Measurements from ENCODE around the gene HLA-DQB2. TPM values are rescaled to one million over a fixed set of nuclear protein-coding genes. Genes with fewer than 3 reads are reported as not detected.

Gene HLA-DQB2
- total RNA-seq, 6 experiments from 2014 or later, result not detected

- Mint-ChIP-seq H3K4me3 (no peak overlapping the region), H3K27ac (no peak overlapping the region), H3K9me3 (no peaks in the 10 kb centered on the region), H3K27me3 (ENCODE audit: insufficient read depth) (peaks cover 26% of the 10 kb centered on the region), H3K36me3 (ENCODE audit: low read depth) (no peaks in the 10 kb centered on the region), H3K4me1 (ENCODE audit: low read depth) (no peaks in the 10 kb centered on the region)
- no peak for TF ChIP-seq CTCF (IDR thresholded peaks at IDR 0.05)
- DNase-seq, result no peak
Measured at GRCh38 chr6:32716396-32716795, 46.9 kb downstream of the HLA-DQB2 start.

GRCh38 chr6:32713241-32713640 is 50.1 kb downstream of the HLA-DQB2 start:
- Mint-ChIP-seq H3K4me3 (no peak overlapping the region), H3K9me3 (no peaks in the 10 kb centered on the region)

GRCh38 chr6:32709625-32710024 is 53.7 kb downstream of the HLA-DQB2 start:
- TF ChIP-seq CTCF (IDR thresholded peaks at IDR 0.05), result no peak
- H3K27ac Mint-ChIP-seq, result no peak overlapping the region
- H3K36me3 Mint-ChIP-seq (ENCODE audit: low read depth), result no peaks in the 10 kb centered on the region
- no peaks in the 10 kb centered on the region for H3K9me3 Mint-ChIP-seq
- no peak overlapping the region for H3K4me3 Mint-ChIP-seq
- peaks cover 16% of the 10 kb centered on the region for H3K27me3 Mint-ChIP-seq (ENCODE audit: insufficient read depth)
- H3K4me1 Mint-ChIP-seq (ENCODE audit: low read depth), result no peaks in the 10 kb centered on the region
- DNase-seq, result no peak

More at GRCh38 chr6:32713241-32713640, 50.1 kb downstream of the HLA-DQB2 start:
- H3K27ac Mint-ChIP-seq, result no peak overlapping the region
- no peak for TF ChIP-seq CTCF (IDR thresholded peaks at IDR 0.05)
- no peak for DNase-seq
- peaks cover 21% of the 10 kb centered on the region for H3K27me3 Mint-ChIP-seq (ENCODE audit: insufficient read depth)
- H3K36me3 Mint-ChIP-seq (ENCODE audit: low read depth), result no peaks in the 10 kb centered on the region
- no peaks in the 10 kb centered on the region for H3K4me1 Mint-ChIP-seq (ENCODE audit: low read depth)

Small RNAs within 50 kb of the gene (microRNA-seq; reads per million reads assigned to microRNA genes)
- not detected for gene MIR3135B

Other genes with a start within 250 kb of the HLA-DQB2 start
- gene HLA-DRB5, start 233.2 kb downstream of the HLA-DQB2 start, total RNA-seq (2021; fragmentation: NEBNext Ultra II Directional; extraction: Animal tissue kit (Norgen Biotek cat#: 25700)), result not detected
- not detected for gene HLA-DRB1, start 173.7 kb downstream of the HLA-DQB2 start, total RNA-seq (2021; fragmentation: NEBNext Ultra II Directional; extraction: Animal tissue kit (Norgen Biotek cat#: 25700))
- not detected for gene HLA-DQA1, start 126.1 kb downstream of the HLA-DQB2 start, total RNA-seq (2021; fragmentation: NEBNext Ultra II Directional; extraction: Animal tissue kit (Norgen Biotek cat#: 25700))
- gene HLA-DQB1, start 96.9 kb downstream of the HLA-DQB2 start, total RNA-seq (2021; fragmentation: NEBNext Ultra II Directional; extraction: Animal tissue kit (Norgen Biotek cat#: 25700)), result not detected
- gene HLA-DQA2, start 22.1 kb downstream of the HLA-DQB2 start, total RNA-seq (2021; fragmentation: NEBNext Ultra II Directional; extraction: Animal tissue kit (Norgen Biotek cat#: 25700)), result not detected
- gene HLA-DOB, start 53.5 kb upstream of the HLA-DQB2 start, total RNA-seq (2021; fragmentation: NEBNext Ultra II Directional; extraction: Animal tissue kit (Norgen Biotek cat#: 25700)), result under 1 TPM in 2 of 6 experiments, not detected in 4; 0.14 to 0.28 TPM
- 10 to 100 TPM; 25.3 to 47.5 (median 39.2) TPM for gene TAP2, start 75.2 kb upstream of the HLA-DQB2 start, total RNA-seq (2021; fragmentation: NEBNext Ultra II Directional; extraction: Animal tissue kit (Norgen Biotek cat#: 25700))
- 10 to 100 TPM; 24.4 to 43.3 (median 39.5) TPM for gene PSMB8, start 80.5 kb upstream of the HLA-DQB2 start, total RNA-seq (2021; fragmentation: NEBNext Ultra II Directional; extraction: Animal tissue kit (Norgen Biotek cat#: 25700))
- 10 to 100 TPM; 29.9 to 42.6 (median 37.8) TPM for gene TAP1, start 90.2 kb upstream of the HLA-DQB2 start, total RNA-seq (2021; fragmentation: NEBNext Ultra II Directional; extraction: Animal tissue kit (Norgen Biotek cat#: 25700))
- 10 to 100 TPM in 4 of 6 experiments, 1 to 10 TPM in 2; 4.9 to 23.9 (median 20.9) TPM for gene PSMB9, start 90.7 kb upstream of the HLA-DQB2 start, total RNA-seq (2021; fragmentation: NEBNext Ultra II Directional; extraction: Animal tissue kit (Norgen Biotek cat#: 25700))
- gene HLA-DMB, start 177.5 kb upstream of the HLA-DQB2 start, total RNA-seq (2021; fragmentation: NEBNext Ultra II Directional; extraction: Animal tissue kit (Norgen Biotek cat#: 25700)), result not detected
- gene HLA-DMA, start 189.6 kb upstream of the HLA-DQB2 start, total RNA-seq (2021; fragmentation: NEBNext Ultra II Directional; extraction: Animal tissue kit (Norgen Biotek cat#: 25700)), result 1 to 10 TPM; 2.0 to 3.1 (median 2.2) TPM
- gene BRD2, start 205.1 kb upstream of the HLA-DQB2 start, total RNA-seq (2021; fragmentation: NEBNext Ultra II Directional; extraction: Animal tissue kit (Norgen Biotek cat#: 25700)), result 100 to 1,000 TPM; 147 to 163 (median 157) TPM
- gene HLA-DOA, start 246.1 kb upstream of the HLA-DQB2 start, total RNA-seq (2021; fragmentation: NEBNext Ultra II Directional; extraction: Animal tissue kit (Norgen Biotek cat#: 25700)), result not detected

Measured in HFFc6 (cell line).